GM10248 (cell line): ENCODE data around the gene ST8SIA6.

Experiments used
- CTCF ChIA-PET: fragments of 300-600 bp; sonication (Branson Sonifier 250); formaldehyde crosslinking; extraction: SDS; loops from one replicate; lab custom pipeline; 2021; ENCODE audit warnings: antibody characterized with exemption; lab: Yijun Ruan, JAX
- POLR2A ChIA-PET: fragments of 350-650 bp; sonication (Branson Sonifier 250); formaldehyde crosslinking; extraction: SDS; loops from one replicate; lab custom pipeline; 2020; ENCODE audit warnings: antibody characterized with exemption; lab: Yijun Ruan, JAX
- DNase-seq: peaks from one replicate; pipeline ENCODE4 v3.0.0; 2012; ENCODE audit errors: extremely low spot score
- TF ChIP-seq, protein P1 (sequence below): IDR thresholded peaks from 2 replicates; pipeline ENCODE4 v1.5.1; 2012; ENCODE audit warnings: mild to moderate bottlenecking, low read depth; ENCODE audit errors: extremely low read depth, missing control alignments, control extremely low read depth

Gene ST8SIA6

DNA sequence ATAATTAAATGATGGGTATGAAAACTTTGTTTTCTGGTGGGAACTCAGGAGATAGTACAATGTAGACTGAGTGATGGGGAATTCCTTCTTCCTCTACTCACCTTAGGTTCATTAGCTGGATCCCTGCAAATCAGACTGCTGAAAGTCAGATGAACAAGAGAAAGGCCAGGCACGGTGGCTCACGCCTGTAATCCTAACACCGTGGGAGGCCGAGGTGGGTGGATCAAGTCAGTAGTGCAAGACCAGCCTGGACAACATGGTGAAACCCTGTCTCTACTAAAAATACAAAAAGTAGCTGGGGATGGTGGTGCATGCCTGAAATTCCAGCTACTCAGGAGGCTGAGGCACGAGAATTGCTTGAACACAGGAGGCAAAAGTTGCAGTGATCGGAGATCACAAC lies 28.7 kb upstream of the ST8SIA6 start:
- TF ChIP-seq, protein P1, sequence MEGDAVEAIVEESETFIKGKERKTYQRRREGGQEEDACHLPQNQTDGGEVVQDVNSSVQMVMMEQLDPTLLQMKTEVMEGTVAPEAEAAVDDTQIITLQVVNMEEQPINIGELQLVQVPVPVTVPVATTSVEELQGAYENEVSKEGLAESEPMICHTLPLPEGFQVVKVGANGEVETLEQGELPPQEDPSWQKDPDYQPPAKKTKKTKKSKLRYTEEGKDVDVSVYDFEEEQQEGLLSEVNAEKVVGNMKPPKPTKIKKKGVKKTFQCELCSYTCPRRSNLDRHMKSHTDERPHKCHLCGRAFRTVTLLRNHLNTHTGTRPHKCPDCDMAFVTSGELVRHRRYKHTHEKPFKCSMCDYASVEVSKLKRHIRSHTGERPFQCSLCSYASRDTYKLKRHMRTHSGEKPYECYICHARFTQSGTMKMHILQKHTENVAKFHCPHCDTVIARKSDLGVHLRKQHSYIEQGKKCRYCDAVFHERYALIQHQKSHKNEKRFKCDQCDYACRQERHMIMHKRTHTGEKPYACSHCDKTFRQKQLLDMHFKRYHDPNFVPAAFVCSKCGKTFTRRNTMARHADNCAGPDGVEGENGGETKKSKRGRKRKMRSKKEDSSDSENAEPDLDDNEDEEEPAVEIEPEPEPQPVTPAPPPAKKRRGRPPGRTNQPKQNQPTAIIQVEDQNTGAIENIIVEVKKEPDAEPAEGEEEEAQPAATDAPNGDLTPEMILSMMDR, result no peak
- DNase-seq, result no peak
- ChIA-PET POLR2A (no interaction called here), CTCF (interaction anchor here (1.4 kb wide), 1 partner anchor 14 kb away, joined by 3 read pairs; no protein-coding TSS in a partner anchor)

DNA sequence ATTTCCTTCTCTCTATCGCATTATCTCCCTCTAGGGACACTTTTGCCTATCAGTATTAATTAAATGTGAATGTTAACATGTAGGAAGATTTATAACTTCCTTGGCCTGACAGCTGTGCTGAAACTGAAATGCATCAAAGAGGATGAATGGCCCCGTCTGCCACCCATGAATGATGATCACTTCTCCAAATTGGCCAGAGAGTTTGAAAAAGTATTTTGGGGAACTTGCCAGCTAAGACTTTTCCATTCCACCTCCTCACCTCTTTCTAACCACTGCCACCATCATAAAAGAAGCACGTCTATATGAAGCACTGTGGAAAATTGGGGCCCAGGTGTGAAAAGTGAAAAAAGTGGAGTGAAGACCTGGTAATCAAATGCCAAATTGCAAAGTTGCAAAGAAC lies 25.4 kb upstream of the ST8SIA6 start:
- TF ChIP-seq, protein P1, result no peak
- no peak for DNase-seq
- POLR2A ChIA-PET, result no interaction called here
- CTCF ChIA-PET, result no interaction called here

DNA sequence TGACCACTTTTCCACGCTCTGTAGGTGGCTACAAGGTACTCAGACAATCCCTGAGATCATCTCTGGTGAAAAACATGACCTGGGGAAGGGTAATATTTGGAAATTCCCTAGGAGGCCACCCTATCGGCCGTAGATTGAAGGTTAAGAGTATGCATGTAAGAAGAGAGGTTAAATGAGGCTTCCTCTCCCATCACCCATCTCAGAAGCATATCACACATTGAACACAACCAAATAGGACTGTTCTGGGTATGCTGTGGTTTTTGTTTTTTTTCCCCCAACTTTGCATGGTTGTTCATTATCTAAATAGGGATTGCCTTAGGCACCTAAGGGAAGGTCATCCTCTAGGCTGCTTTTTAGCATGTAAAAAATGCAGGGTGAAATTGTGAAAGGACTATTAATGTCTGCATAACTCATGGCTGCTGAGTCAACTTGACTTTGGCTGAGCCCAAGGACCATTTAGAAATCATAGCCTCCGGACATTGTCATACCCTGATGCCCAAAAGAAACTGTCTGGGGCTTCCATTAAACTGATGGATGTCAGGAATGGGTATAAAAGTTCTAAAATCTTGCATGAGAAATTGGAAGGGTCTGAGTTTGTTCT lies 24.7 kb upstream of the ST8SIA6 start:
- DNase-seq, result no peak
- TF ChIP-seq, protein P1, result no peak
- ChIA-PET CTCF (no interaction called here), POLR2A (no interaction called here)

DNA sequence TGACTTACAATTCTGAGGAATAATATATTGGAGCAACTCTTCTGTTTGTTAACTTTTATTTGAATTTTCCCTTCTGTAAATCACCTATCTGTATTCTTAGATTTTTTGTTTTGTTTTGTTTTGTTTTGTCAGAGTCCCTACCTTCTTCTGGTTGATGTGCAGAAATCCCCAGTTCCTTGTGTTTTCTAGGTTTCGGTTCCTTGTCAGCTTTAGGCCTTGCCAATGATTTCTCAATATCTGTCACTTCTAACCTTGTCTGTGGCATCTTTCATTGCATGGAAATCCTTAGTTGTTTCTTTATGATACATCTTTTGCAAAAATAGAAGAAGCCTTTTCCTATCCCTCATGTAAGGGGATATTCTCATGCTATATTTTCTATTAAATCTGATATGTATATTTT lies 21.7 kb upstream of the ST8SIA6 start:
- DNase-seq, result no peak
- CTCF ChIA-PET, result no interaction called here
- POLR2A ChIA-PET, result no interaction called here
- TF ChIP-seq, protein P1, result no peak

DNA sequence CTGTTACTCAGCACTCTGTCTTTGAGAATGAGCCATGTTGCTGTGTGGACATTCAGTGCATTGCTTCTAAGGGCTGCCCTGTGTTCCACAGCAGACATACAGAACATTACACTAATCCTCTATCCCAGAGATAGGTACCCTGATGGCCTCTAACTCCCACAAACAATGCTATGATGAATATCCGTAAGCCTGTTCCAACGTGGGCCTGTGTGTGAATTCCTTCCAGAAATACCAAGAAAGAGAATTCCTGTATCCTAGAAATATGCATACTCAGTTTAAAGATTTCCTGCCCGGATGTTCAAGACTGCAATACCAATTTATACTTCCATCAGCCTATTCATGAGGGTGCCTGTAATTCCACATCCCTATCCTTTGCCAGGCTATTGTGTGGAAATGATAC lies 21.3 kb upstream of the ST8SIA6 start:
- POLR2A ChIA-PET, result no interaction called here
- CTCF ChIA-PET, result no interaction called here
- TF ChIP-seq, protein P1, result no peak
- DNase-seq, result no peak

DNA sequence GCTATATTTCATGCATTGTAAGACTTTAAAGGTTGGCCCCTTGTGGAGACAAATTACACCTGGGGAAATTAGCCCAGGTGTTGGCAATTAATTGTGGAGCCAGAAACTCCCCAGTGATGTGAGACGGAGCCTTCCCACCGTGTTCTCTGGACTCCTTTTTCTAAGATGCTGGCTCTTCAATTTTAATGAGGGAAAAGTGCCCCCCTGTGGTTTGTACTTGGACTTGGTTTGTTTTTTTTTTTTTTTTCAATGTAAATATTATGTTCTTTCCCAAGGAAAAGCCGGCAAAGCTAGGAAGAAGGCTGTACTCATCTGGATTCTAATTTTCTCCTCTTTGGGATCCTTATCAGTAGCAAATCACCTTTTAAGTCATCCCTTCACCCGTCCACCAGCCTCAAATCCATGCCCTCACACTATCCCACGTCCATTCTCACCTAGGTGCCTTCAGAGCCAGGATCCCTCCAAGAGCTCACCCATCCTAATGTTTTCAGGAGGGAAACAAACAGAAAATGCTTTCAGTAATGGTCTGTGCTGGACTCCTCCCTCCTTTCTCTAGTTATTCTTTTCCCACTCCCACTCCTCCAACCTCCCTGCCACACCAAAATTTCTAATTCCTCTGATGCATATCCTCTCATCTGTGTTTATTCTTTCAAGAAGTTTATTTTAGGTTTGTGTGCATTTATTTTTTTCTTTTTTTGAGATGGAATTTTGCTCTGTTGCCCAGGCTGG lies 20.4 kb upstream of the ST8SIA6 start:
- TF ChIP-seq, protein P1, result no peak
- DNase-seq, result no peak
- ChIA-PET POLR2A (no interaction called here), CTCF (interaction anchor here (1.3 to 1.6 kb wide), 2 partner anchors 10 to 11 kb away, joined by 3 to 4 read pairs; no protein-coding TSS in a partner anchor)
